ENCODE data around the gene RAC3.

The RAC3 gene

GRCh38 chr17:82065193-82065637 is 33.7 kb downstream of the RAC3 start:
- H3K4me1 ChIP-seq (ENCODE audit: insufficient read depth, low read length) = peaks cover 43% of the 10 kb centered on the region
- peaks cover 46% of the 10 kb centered on the region for H3K36me3 ChIP-seq (ENCODE audit: insufficient read depth, low read length)
- peaks cover 34% of the 10 kb centered on the region for H4K20me1 ChIP-seq (ENCODE audit: insufficient read depth, low read length)
- peak overlapping the region; percentile 100 for H3K4me2 ChIP-seq (ENCODE audit: insufficient read depth, low read length)
- peaks cover 33% of the 10 kb centered on the region for H3K79me2 ChIP-seq (ENCODE audit: insufficient read depth, low read length)
- H3K27me3 ChIP-seq (ENCODE audit: insufficient read depth, low read length, poor library complexity) = no peaks in the 10 kb centered on the region
- H3K9me3 ChIP-seq (ENCODE audit: insufficient read depth, low read length, severe bottlenecking) = no peaks in the 10 kb centered on the region
- peak overlapping the region; percentile 77 for H3K27ac ChIP-seq (ENCODE audit: low read length)
- peak overlapping the region; percentile 81 for H2AFZ ChIP-seq (ENCODE audit: low read depth, low read length)
- peak; percentile 27; the same call in 2 of the 3 replicates for ATAC-seq (ENCODE audit: insufficient read depth, low read depth)
- peak overlapping the region; percentile 75 to 97 for H3K4me3 ChIP-seq (ENCODE audit: low read depth in 1 of 2, low read length in 2 of 2)
- peak overlapping the region; percentile 87 for H3K9ac ChIP-seq (ENCODE audit: low read depth, low read length)
- peak; percentile 35 for DNase-seq
- TF ChIP-seq EZH2 (IDR thresholded peaks at IDR 0.05; ENCODE audit: borderline replicate concordance, low read depth, low read length, severe bottlenecking) (no peak), CTCF (IDR thresholded peaks at IDR 0.05; ENCODE audit: borderline replicate concordance, extremely low read depth, low read length, poor library complexity, severe bottlenecking) (no peak)

- ATAC-seq (ENCODE audit: insufficient read depth, low read depth) = peak; percentile 78
- H3K79me2 ChIP-seq (ENCODE audit: insufficient read depth, low read length) = peaks cover 33% of the 10 kb centered on the region
- peak within 1 kb of the TSS; percentile 89 for H2AFZ ChIP-seq (ENCODE audit: low read depth, low read length)
- TF ChIP-seq CTCF (IDR thresholded peaks at IDR 0.05; ENCODE audit: borderline replicate concordance, extremely low read depth, low read length, poor library complexity, severe bottlenecking) (no peak), EZH2 (IDR thresholded peaks at IDR 0.05; ENCODE audit: borderline replicate concordance, low read depth, low read length, severe bottlenecking) (no peak)
- peak within 1 kb of the TSS; percentile 100 for H3K4me2 ChIP-seq (ENCODE audit: insufficient read depth, low read length)
- H3K9ac ChIP-seq (ENCODE audit: low read depth, low read length) = peak within 1 kb of the TSS; percentile 87
- H3K4me1 ChIP-seq (ENCODE audit: insufficient read depth, low read length) = peaks cover 43% of the 10 kb centered on the region
- peak; percentile 73 for DNase-seq
- no peaks in the 10 kb centered on the region for H3K27me3 ChIP-seq (ENCODE audit: insufficient read depth, low read length, poor library complexity)
- H4K20me1 ChIP-seq (ENCODE audit: insufficient read depth, low read length) = peaks cover 34% of the 10 kb centered on the region
- peak within 1 kb of the TSS; percentile 80 for H3K27ac ChIP-seq (ENCODE audit: low read length)
- peak within 1 kb of the TSS; percentile 75 to 97 for H3K4me3 ChIP-seq (ENCODE audit: low read depth in 1 of 2, low read length in 2 of 2)
- no peaks in the 10 kb centered on the region for H3K9me3 ChIP-seq (ENCODE audit: insufficient read depth, low read length, severe bottlenecking)
- peaks cover 40% of the 10 kb centered on the region for H3K36me3 ChIP-seq (ENCODE audit: insufficient read depth, low read length)
These were observed 34.3 kb downstream of the RAC3 start, which contains the start of gene DUS1L for GRCh38 chr17:82065638-82066303. Gene DUS1L (minus strand): TSS chr17:82065804. CDS start chr17:82065059, 745 bp downstream.

GRCh38 chr17:82070611-82071010 is 39.1 kb downstream of the RAC3 start:
- ATAC-seq (ENCODE audit: insufficient read depth, low read depth) = no peak
- Histone ChIP-seq H3K79me2 (ENCODE audit: insufficient read depth, low read length) (peaks cover 9% of the 10 kb centered on the region; the same call in 1 of the 2 replicates), H3K27me3 (ENCODE audit: insufficient read depth, low read length, poor library complexity) (no peaks in the 10 kb centered on the region), H3K9ac (ENCODE audit: low read depth, low read length) (no peak overlapping the region), H3K9me3 (ENCODE audit: insufficient read depth, low read length, severe bottlenecking) (no peaks in the 10 kb centered on the region), H3K4me2 (ENCODE audit: insufficient read depth, low read length) (no peak overlapping the region), H3K4me3 (ENCODE audit: low read depth in 1 of 2, low read length in 2 of 2) (no peak overlapping the region), H3K36me3 (ENCODE audit: insufficient read depth, low read length) (no peaks in the 10 kb centered on the region), H4K20me1 (ENCODE audit: insufficient read depth, low read length) (no peaks in the 10 kb centered on the region), H2AFZ (ENCODE audit: low read depth, low read length) (no peak overlapping the region), H3K4me1 (ENCODE audit: insufficient read depth, low read length) (peaks cover 11% of the 10 kb centered on the region), H3K27ac (ENCODE audit: low read length) (no peak overlapping the region)
- TF ChIP-seq EZH2 (IDR thresholded peaks at IDR 0.05; ENCODE audit: borderline replicate concordance, low read depth, low read length, severe bottlenecking) = no peak
- no peak for TF ChIP-seq CTCF (IDR thresholded peaks at IDR 0.05; ENCODE audit: borderline replicate concordance, extremely low read depth, low read length, poor library complexity, severe bottlenecking)
- no peak for DNase-seq

Data from DND-41 (cell line).